GM23338 (cell line): Measurements from ENCODE around the gene APOL1. TPM values are rescaled to one million over a fixed set of nuclear protein-coding genes. Genes with fewer than 3 reads are reported as not detected.

Experiments
- ATAC-seq: fragments of 200-7000 bp; cut with Tn5 transposase; 3 replicates; pipeline ENCODE4 v1.9.1; 2020
- DNase-seq: peaks from one replicate; pipeline ENCODE4 v3.0.0-alpha.2; 2015; ENCODE audit warnings: low spot score
- H2AFZ ChIP-seq: fragments of 200-600 bp; sonication (generic); 2 replicates; pipeline ENCODE4 v1.8.0; 2016; ENCODE audit warnings: antibody characterized with exemption, mild to moderate bottlenecking, moderate library complexity
- H3F3A ChIP-seq: fragments of 200-600 bp; sonication (generic); replicated peaks from 2 replicates; pipeline ENCODE4 v1.8.0; 2017; ENCODE audit warnings: antibody characterized with exemption, mixed run types, low read depth
- H3K27ac ChIP-seq: fragments of 200-600 bp; sonication (generic); 2 replicates; pipeline ENCODE4 v1.6.1; 2016; ENCODE audit warnings: low read depth
- H3K27me3 ChIP-seq: fragments of 200-600 bp; sonication (generic); 2 replicates; pipeline ENCODE4 v1.8.0; 2016; ENCODE audit warnings: mild to moderate bottlenecking, mixed run types, moderate library complexity; ENCODE audit not compliant: insufficient read depth
- H3K36me3 ChIP-seq: fragments of 200-600 bp; sonication (generic); 2 replicates; pipeline ENCODE4 v1.8.0; 2016; ENCODE audit warnings: mild to moderate bottlenecking; ENCODE audit not compliant: insufficient read depth
- H3K4me1 ChIP-seq: fragments of 200-600 bp; sonication (generic); 2 replicates; pipeline ENCODE4 v1.8.0; 2016; ENCODE audit warnings: mild to moderate bottlenecking, moderate library complexity; ENCODE audit not compliant: insufficient read depth
- H3K4me2 ChIP-seq: fragments of 200-600 bp; sonication (generic); 2 replicates; pipeline ENCODE4 v1.7.1; 2017; ENCODE audit warnings: mixed run types
- H3K4me3 ChIP-seq: fragments of 200-600 bp; sonication (generic); 2 replicates; pipeline ENCODE4 v1.6.1; 2016; ENCODE audit warnings: mixed run types
- H3K79me2 ChIP-seq: fragments of 200-600 bp; sonication (generic); replicated peaks from 2 replicates; pipeline ENCODE4 v1.8.0; 2017; ENCODE audit warnings: mild to moderate bottlenecking; ENCODE audit not compliant: insufficient read depth
- H3K9me2 ChIP-seq: fragments of 200-600 bp; sonication (generic); 2 replicates; pipeline ENCODE4 v1.8.0; 2017; ENCODE audit not compliant: insufficient read depth
- H4K20me1 ChIP-seq: fragments of 200-600 bp; sonication (generic); replicated peaks from 2 replicates; pipeline ENCODE4 v1.8.0; 2017; ENCODE audit warnings: mild to moderate bottlenecking; ENCODE audit not compliant: insufficient read depth
- H3K27ac Mint-ChIP-seq: 2 replicates; pipeline ENCODE4 v1.8.0; 2020; ENCODE audit warnings: inconsistent platforms, mild to moderate bottlenecking, moderate library complexity, mixed read lengths
- H3K27me3 Mint-ChIP-seq: 3 replicates; pipeline ENCODE4 v1.8.0; 2022; ENCODE audit warnings: low read depth, mild to moderate bottlenecking, moderate library complexity, mixed read lengths, inconsistent platforms; ENCODE audit not compliant: insufficient read depth, poor library complexity
- H3K36me3 Mint-ChIP-seq: 3 replicates; pipeline ENCODE4 v1.8.0; 2021; ENCODE audit warnings: low read depth, mild to moderate bottlenecking, inconsistent platforms, moderate library complexity, mixed read lengths
- H3K4me1 Mint-ChIP-seq: 3 replicates; pipeline ENCODE4 v1.8.0; 2020; ENCODE audit warnings: mild to moderate bottlenecking, inconsistent platforms, mixed read lengths
- H3K4me3 Mint-ChIP-seq: 3 replicates; pipeline ENCODE4 v1.8.0; 2021; ENCODE audit warnings: moderate library complexity, mild to moderate bottlenecking, inconsistent platforms, mixed read lengths
- H3K9me3 Mint-ChIP-seq: 3 replicates; pipeline ENCODE4 v1.8.0; 2020; ENCODE audit warnings: moderate library complexity, mild to moderate bottlenecking, inconsistent platforms, mixed read lengths
- EZH2 ChIP-seq: fragments of 200-600 bp; sonication (generic); IDR thresholded peaks from one replicate; pipeline ENCODE4 v1.8.0; 2017; ENCODE audit warnings: antibody characterized with exemption, mild to moderate bottlenecking, low read depth; ENCODE audit not compliant: unreplicated experiment
- EZH2phosphoT487 ChIP-seq: fragments of 200-600 bp; sonication (generic); IDR thresholded peaks from one replicate; pipeline ENCODE4 v1.8.1; 2018; ENCODE audit warnings: antibody characterized with exemption; ENCODE audit not compliant: unreplicated experiment
- JUNB ChIP-seq: IDR thresholded peaks from one replicate; pipeline ENCODE4 v1.6.1; 2016; ENCODE audit warnings: antibody characterized with exemption; ENCODE audit not compliant: unreplicated experiment
- STAT1 ChIP-seq: IDR thresholded peaks from one replicate; pipeline ENCODE4 v1.6.1; 2016; ENCODE audit warnings: antibody characterized with exemption; ENCODE audit not compliant: unreplicated experiment
- ZNF114 ChIP-seq: fragments of 250-450 bp; sonication (Bioruptor Pico); IDR thresholded peaks from 2 replicates; pipeline ENCODE4 v1.5.0; 2020; ENCODE audit warnings: mild to moderate bottlenecking, moderate library complexity
- ZNF331 ChIP-seq: fragments of 250-450 bp; sonication (Bioruptor Pico); IDR thresholded peaks from 2 replicates; pipeline ENCODE4 v1.5.0; 2020; ENCODE audit warnings: low read depth, mild to moderate bottlenecking, moderate library complexity
- polyA plus RNA-seq: library from polyadenylated mRNA; unstranded; fragments of >200 nt; fragmentation: Nextera tagmentation; extraction: Ambion mirVana; gene quantifications from 2 replicates; pipeline ENCODE4 v1.2.1, GENCODE V29; 2016
- total RNA-seq: library from RNA; depleted of rRNA; stranded (reverse); fragments of >200 nt; shearing (Covaris generic); gene quantifications from 2 replicates; pipeline ENCODE4 v1.2.3, GENCODE V29; 2014
- TF ChIP-seq, protein P1 (sequence below), 2 experiments: fragments of 200-600 bp in 1 of 2; sonication (generic) in 1 of 2; conservative IDR thresholded peaks; 2 replicates each; pipeline versions ENCODE4 v1.5.1 to v1.6.1; 2016 to 2017; ENCODE audit warnings: antibody characterized with exemption in 2 of 2, low read depth in 2 of 2, mild to moderate bottlenecking in 2 of 2, moderate library complexity in 1 of 2
- TF ChIP-seq, protein P2 (sequence below): IDR thresholded peaks from one replicate; pipeline ENCODE4 v1.6.1; 2018; ENCODE audit warnings: antibody characterized with exemption; ENCODE audit not compliant: unreplicated experiment
- TF ChIP-seq, protein P3 (sequence below): IDR thresholded peaks from 2 replicates; pipeline ENCODE4 v1.6.1; 2016; ENCODE audit warnings: antibody characterized with exemption
- TF ChIP-seq, protein P4 (sequence below): fragments of 250-450 bp; sonication (Bioruptor Pico); IDR thresholded peaks from 2 replicates; pipeline ENCODE4 v1.5.0; 2020; ENCODE audit warnings: mild to moderate bottlenecking, moderate library complexity

The APOL1 gene
- total and polyA plus RNA-seq, 2 experiments from 2014 or later = 0.11 TPM; not detected in 1

DNA sequence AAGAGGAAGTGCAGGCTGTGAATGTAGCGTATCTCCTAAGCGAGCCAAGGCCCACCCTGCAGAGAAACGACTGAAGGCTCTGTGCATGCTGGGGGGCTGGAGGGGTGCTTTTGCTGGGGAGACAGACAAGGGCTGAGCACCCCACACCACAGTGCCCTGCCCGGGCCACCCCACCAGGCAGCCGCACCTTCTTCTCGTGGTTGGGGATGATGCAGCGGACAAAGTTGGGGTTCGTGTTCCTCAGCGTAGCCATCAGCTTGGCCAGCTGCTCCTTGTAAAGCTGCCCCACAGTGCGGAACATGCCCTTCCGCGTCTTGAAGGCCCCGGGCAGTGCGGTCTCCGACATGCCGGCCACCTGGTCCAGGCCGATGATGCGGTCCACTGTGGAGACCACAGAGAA, 53.3 kb downstream of the APOL1 start:
- peaks cover 86% of the 10 kb centered on the region for H3K36me3 Mint-ChIP-seq
- Histone ChIP-seq H3K4me3 (no peak overlapping the region), H3K4me1 (no peaks in the 10 kb centered on the region), H3K27me3 (no peaks in the 10 kb centered on the region), H2AFZ (no peak overlapping the region), H3K4me2 (no peak overlapping the region), H3F3A (peaks cover 9% of the 10 kb centered on the region; the same call in 1 of the 2 replicates), H3K79me2 (no peaks in the 10 kb centered on the region; the same call in 1 of the 2 replicates), H3K27ac (no peak overlapping the region), H3K9me2 (no peaks in the 10 kb centered on the region), H4K20me1 (peaks cover 4% of the 10 kb centered on the region), H3K36me3 (peaks cover 51% of the 10 kb centered on the region)
- no peak overlapping the region for H3K27ac Mint-ChIP-seq
- H3K4me1 Mint-ChIP-seq = no peaks in the 10 kb centered on the region
- H3K9me3 Mint-ChIP-seq = no peaks in the 10 kb centered on the region
- peaks cover 17% of the 10 kb centered on the region for H3K27me3 Mint-ChIP-seq
- no peak for ATAC-seq
- TF ChIP-seq ZNF114 (CRISPR knock-in tag) (no peak), EZH2 (no peak), STAT1 (no peak), EZH2phosphoT487 (no peak), ZNF331 (CRISPR knock-in tag) (no peak), JUNB (no peak)
- TF ChIP-seq, protein P1, sequence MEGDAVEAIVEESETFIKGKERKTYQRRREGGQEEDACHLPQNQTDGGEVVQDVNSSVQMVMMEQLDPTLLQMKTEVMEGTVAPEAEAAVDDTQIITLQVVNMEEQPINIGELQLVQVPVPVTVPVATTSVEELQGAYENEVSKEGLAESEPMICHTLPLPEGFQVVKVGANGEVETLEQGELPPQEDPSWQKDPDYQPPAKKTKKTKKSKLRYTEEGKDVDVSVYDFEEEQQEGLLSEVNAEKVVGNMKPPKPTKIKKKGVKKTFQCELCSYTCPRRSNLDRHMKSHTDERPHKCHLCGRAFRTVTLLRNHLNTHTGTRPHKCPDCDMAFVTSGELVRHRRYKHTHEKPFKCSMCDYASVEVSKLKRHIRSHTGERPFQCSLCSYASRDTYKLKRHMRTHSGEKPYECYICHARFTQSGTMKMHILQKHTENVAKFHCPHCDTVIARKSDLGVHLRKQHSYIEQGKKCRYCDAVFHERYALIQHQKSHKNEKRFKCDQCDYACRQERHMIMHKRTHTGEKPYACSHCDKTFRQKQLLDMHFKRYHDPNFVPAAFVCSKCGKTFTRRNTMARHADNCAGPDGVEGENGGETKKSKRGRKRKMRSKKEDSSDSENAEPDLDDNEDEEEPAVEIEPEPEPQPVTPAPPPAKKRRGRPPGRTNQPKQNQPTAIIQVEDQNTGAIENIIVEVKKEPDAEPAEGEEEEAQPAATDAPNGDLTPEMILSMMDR (conservative IDR thresholded peaks at IDR 0.05; ENCODE audit: low read depth in 2 of 2) = no peak
- TF ChIP-seq, protein P2, sequence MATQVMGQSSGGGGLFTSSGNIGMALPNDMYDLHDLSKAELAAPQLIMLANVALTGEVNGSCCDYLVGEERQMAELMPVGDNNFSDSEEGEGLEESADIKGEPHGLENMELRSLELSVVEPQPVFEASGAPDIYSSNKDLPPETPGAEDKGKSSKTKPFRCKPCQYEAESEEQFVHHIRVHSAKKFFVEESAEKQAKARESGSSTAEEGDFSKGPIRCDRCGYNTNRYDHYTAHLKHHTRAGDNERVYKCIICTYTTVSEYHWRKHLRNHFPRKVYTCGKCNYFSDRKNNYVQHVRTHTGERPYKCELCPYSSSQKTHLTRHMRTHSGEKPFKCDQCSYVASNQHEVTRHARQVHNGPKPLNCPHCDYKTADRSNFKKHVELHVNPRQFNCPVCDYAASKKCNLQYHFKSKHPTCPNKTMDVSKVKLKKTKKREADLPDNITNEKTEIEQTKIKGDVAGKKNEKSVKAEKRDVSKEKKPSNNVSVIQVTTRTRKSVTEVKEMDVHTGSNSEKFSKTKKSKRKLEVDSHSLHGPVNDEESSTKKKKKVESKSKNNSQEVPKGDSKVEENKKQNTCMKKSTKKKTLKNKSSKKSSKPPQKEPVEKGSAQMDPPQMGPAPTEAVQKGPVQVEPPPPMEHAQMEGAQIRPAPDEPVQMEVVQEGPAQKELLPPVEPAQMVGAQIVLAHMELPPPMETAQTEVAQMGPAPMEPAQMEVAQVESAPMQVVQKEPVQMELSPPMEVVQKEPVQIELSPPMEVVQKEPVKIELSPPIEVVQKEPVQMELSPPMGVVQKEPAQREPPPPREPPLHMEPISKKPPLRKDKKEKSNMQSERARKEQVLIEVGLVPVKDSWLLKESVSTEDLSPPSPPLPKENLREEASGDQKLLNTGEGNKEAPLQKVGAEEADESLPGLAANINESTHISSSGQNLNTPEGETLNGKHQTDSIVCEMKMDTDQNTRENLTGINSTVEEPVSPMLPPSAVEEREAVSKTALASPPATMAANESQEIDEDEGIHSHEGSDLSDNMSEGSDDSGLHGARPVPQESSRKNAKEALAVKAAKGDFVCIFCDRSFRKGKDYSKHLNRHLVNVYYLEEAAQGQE = no peak
- TF ChIP-seq, protein P3, sequence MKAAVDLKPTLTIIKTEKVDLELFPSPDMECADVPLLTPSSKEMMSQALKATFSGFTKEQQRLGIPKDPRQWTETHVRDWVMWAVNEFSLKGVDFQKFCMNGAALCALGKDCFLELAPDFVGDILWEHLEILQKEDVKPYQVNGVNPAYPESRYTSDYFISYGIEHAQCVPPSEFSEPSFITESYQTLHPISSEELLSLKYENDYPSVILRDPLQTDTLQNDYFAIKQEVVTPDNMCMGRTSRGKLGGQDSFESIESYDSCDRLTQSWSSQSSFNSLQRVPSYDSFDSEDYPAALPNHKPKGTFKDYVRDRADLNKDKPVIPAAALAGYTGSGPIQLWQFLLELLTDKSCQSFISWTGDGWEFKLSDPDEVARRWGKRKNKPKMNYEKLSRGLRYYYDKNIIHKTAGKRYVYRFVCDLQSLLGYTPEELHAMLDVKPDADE = no peak
- TF ChIP-seq, protein P4, sequence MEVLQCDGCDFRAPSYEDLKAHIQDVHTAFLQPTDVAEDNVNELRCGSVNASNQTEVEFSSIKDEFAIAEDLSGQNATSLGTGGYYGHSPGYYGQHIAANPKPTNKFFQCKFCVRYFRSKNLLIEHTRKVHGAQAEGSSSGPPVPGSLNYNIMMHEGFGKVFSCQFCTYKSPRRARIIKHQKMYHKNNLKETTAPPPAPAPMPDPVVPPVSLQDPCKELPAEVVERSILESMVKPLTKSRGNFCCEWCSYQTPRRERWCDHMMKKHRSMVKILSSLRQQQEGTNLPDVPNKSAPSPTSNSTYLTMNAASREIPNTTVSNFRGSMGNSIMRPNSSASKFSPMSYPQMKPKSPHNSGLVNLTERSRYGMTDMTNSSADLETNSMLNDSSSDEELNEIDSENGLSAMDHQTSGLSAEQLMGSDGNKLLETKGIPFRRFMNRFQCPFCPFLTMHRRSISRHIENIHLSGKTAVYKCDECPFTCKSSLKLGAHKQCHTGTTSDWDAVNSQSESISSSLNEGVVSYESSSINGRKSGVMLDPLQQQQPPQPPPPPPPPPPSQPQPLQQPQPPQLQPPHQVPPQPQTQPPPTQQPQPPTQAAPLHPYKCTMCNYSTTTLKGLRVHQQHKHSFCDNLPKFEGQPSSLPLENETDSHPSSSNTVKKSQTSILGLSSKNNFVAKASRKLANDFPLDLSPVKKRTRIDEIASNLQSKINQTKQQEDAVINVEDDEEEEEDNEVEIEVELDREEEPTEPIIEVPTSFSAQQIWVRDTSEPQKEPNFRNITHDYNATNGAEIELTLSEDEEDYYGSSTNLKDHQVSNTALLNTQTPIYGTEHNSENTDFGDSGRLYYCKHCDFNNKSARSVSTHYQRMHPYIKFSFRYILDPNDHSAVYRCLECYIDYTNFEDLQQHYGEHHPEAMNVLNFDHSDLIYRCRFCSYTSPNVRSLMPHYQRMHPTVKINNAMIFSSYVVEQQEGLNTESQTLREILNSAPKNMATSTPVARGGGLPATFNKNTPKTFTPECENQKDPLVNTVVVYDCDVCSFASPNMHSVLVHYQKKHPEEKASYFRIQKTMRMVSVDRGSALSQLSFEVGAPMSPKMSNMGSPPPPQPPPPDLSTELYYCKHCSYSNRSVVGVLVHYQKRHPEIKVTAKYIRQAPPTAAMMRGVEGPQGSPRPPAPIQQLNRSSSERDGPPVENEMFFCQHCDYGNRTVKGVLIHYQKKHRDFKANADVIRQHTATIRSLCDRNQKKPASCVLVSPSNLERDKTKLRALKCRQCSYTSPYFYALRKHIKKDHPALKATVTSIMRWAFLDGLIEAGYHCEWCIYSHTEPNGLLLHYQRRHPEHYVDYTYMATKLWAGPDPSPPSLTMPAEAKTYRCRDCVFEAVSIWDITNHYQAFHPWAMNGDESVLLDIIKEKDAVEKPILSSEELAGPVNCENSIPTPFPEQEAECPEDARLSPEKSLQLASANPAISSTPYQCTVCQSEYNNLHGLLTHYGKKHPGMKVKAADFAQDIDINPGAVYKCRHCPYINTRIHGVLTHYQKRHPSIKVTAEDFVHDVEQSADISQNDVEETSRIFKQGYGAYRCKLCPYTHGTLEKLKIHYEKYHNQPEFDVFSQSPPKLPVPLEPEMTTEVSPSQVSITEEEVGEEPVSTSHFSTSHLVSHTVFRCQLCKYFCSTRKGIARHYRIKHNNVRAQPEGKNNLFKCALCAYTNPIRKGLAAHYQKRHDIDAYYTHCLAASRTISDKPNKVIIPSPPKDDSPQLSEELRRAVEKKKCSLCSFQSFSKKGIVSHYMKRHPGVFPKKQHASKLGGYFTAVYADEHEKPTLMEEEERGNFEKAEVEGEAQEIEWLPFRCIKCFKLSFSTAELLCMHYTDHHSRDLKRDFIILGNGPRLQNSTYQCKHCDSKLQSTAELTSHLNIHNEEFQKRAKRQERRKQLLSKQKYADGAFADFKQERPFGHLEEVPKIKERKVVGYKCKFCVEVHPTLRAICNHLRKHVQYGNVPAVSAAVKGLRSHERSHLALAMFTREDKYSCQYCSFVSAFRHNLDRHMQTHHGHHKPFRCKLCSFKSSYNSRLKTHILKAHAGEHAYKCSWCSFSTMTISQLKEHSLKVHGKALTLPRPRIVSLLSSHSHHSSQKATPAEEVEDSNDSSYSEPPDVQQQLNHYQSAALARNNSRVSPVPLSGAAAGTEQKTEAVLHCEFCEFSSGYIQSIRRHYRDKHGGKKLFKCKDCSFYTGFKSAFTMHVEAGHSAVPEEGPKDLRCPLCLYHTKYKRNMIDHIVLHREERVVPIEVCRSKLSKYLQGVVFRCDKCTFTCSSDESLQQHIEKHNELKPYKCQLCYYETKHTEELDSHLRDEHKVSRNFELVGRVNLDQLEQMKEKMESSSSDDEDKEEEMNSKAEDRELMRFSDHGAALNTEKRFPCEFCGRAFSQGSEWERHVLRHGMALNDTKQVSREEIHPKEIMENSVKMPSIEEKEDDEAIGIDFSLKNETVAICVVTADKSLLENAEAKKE (CRISPR knock-in tag) = no peak
- no peak overlapping the region for H3K4me3 Mint-ChIP-seq
- DNase-seq = no peak
